HG03575 (cell line): ENCODE data around the gene UGT1A3.
"Not testable (repeated sequence)": the region's sequence is repeated elsewhere in the genome, so short reads cannot be mapped to it uniquely, and the experiment has no call there.

Experiments
- ATAC-seq: cut with Tn5 transposase; IDR thresholded peaks from one replicate; pipeline ENCODE4 v1.9.1; 2021; ENCODE audit not compliant: unreplicated experiment, insufficient number of reproducible peaks, low FRiP score; ENCODE audit errors: extremely low read depth

Gene UGT1A3

DNA sequence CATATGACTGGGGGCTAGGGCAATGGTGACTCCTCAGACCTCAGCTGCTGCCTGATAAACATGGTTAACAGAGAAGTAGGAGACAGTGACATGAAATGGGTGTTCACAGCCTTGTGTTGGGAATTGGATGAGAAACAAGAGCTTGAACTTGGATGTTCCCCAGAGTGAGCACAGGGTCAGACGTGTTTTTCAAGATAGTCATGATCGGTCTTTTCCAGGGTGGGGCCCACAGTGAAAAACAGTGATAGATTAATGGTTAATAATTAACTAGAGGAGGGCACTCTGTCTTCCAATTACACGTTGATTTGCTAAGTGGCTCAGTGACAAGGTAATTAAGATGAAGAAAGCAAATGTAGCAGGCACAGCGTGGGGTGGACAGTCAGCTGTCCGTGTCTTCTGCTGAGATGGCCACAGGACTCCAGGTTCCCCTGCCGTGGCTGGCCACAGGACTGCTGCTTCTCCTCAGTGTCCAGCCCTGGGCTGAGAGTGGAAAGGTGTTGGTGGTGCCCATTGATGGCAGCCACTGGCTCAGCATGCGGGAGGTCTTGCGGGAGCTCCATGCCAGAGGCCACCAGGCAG is at the start of gene UGT1A3:
Gene UGT1A3 (plus strand): TSS at position 320 of the 579 bp plus-strand sequence. CDS start 85 bp downstream, at position 405.
- no peak for ATAC-seq

GRCh38 chr2:233679196-233679595 is 49.6 kb upstream of the UGT1A3 start:
- no peak for ATAC-seq

DNA sequence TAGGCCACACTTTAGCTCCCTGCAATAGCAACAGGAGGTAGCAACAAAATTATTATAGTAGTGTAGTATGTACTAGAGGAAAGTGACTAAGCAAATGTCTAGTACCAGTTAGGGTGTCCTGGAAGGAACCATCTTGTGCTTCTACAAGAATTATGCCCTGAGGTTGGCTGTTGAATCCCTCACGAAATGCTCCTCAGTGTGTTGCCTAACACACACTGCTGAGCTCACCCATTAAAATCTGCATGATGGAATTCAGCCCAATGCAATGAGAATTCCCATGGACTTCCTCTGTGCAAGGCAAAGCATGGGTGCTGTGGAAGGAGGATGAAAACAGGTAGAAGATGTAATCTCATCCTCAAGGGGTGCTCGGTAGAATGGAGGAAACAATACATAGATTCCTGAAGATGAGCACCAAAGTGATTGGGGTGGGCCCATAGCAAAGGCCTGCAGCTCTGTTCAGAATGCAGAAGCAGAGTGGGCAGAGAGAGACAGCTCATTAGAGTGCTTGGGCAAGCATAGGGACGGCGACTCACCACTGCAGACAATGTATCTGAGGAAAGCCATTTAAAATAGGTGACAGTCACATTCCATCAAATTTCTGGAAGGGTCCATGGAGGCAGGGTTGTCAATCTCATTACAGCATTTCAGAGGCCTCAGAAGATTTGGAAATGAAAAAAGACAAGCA is 48.3 kb upstream of the UGT1A3 start:
- no peak for ATAC-seq

DNA sequence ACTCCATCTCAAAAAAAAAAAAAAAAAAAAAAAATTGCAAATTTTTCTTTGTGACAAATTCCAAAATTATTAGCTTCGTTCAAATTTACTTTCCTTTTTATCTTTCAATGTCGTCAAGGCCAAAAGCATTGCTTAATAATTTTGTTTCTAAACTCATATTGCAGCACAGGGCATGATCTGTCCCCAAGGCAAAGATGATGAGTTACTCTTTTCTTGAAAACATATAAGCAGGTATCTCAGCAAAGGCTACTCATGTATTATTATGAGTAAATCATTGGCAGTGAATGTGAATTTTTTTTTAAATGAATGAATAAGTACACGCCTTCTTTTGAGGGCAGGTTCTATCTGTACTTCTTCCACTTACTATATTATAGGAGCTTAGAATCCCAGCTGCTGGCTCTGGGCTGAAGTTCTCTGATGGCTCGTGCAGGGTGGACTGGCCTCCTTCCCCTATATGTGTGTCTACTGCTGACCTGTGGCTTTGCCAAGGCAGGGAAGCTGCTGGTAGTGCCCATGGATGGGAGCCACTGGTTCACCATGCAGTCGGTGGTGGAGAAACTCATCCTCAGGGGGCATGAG is 47.2 kb upstream of the UGT1A3 start, which contains the start of gene UGT1A7:
Gene UGT1A7 (plus strand): TSS at position 381 of the 579 bp plus-strand sequence. CDS start 37 bp downstream, at position 418.
- ATAC-seq: no peak

- no peak for ATAC-seq
Measured at GRCh38 chr2:233684640-233685039, 44.2 kb upstream of the UGT1A3 start.

DNA sequence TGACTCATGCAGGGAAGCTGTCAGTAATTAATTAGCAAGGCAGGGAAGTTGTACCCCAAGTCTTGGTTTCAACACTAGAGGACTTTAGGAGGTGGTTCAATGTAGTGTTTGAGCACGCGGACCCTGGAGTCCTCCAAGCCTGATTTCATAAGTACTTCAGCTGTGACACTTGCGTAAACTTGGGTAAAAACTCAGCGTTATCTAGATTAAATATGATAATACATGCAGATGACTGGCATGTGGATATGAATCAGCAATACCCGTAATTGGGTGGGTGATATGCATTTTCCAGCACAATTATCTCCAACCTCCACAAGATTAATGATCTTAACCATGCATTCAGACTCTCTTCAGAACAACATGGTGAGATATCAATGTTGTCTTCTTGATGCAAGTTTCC is 41.9 kb upstream of the UGT1A3 start:
- no peak for ATAC-seq

DNA sequence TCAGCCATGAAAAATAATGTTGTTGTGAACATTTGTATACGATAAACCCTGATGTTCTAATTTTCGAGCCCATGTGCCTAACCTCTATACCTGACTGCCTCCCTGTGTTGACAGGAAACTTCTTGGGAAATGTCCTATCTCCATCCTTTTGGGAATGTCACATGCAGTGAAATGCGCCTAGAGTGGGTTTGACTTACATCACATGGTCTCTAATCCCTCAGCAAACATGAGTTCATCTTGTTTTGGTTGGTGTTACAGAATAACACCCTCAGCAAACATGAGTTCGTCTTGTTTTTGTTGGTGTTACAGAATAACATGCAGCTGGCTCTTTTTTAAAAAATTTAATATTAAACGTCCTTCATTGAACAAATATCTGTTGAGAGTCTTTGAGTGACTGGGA is 40.5 kb upstream of the UGT1A3 start:
- ATAC-seq: no peak

DNA sequence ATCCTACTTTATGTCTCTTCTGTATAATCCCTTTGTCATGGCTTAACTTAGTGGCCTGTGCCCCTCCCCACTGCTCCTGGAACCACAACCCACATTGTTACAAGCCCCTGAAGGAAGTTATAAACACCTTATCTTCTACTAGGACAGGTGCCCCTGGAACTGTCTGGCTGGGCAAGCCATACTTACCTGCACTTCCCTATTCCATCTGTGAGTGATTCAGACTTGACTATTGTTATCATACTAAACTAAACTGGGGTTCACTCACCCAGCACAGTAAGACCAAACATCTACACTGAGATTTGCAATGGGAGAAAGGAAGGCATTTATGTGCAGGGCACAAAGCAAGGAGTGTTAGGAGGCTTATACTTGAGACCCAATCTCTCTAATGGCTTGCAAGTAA is 39.8 kb upstream of the UGT1A3 start:
- ATAC-seq: no peak

- no peak for ATAC-seq
Measured at GRCh38 chr2:233689501-233689900, 39.3 kb upstream of the UGT1A3 start.

GRCh38 chr2:233690444-233690843 is 38.4 kb upstream of the UGT1A3 start:
- ATAC-seq: no peak

DNA sequence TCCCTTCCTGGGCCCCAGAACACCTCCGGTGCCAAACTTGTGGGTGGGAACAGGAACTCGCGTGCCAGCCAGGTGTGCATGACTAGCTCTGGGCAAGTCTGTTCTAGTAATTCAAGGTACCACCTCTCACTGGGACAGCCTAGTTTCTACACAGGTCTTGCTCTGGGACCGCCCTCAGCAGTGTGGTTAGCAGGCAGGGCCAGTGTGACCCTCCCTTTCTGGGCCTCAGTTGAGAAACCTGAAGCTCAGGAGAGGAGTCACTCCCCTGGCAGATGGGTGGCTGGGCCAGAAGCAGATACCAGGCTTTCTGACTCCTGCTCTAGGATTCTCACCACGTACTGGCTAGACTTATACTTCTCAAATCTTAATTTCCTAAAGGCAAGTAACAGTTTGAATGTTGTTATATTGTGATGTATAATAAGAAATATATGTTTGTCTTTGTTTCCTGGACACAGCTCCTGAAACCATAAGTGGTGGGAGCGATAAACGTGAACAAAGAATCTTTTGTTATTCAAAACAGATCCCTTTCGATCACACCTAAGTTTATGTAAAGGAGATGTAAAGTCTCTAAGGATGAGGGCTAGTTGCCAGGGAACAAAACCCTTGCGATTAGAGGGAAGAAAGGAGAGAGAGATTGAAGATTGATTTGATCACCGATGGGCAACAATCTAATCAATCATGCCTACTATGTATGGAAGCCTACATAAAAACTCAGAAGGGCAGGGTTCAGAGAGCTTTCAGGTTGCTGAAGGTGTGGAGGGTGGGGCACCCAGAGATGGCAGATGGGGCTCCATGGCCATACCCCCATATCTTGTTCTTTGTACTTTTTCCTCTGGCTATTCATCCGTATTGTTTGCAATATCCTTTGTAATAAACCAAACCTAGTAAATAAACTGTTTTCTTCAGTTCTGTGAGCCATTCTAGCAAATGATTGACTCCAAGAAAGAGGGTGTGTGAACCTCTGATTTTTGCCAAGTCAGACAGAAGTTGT is 37.1 kb upstream of the UGT1A3 start:
- ATAC-seq: no peak

- ATAC-seq: no peak
Measured at GRCh38 chr2:233692648-233693047, 36.2 kb upstream of the UGT1A3 start, which contains the start of gene UGT1A6. TSS of gene UGT1A6 (plus strand) at chr2:233692890. CDS start at chr2:233693005, 115 bp downstream.

DNA sequence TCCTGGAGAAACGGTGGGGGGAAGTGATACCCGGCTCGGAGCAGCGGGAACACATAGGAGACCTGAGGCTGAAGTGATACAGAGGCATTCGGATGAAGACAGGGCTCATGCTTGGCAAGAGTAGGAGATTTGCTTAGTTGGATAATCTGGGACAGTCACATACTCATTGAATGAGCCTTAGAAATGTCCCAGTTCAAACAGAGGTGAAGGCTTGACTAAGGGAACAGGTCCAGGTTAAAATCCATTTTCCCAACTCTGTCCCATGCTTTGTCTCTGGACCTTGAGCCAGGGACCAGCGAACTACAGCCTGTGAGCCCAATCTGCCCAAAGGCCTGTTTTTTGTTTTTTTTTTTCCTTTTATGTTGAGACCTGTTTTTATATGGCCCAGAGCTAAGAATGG is 34.9 kb upstream of the UGT1A3 start:
- no peak for ATAC-seq

DNA sequence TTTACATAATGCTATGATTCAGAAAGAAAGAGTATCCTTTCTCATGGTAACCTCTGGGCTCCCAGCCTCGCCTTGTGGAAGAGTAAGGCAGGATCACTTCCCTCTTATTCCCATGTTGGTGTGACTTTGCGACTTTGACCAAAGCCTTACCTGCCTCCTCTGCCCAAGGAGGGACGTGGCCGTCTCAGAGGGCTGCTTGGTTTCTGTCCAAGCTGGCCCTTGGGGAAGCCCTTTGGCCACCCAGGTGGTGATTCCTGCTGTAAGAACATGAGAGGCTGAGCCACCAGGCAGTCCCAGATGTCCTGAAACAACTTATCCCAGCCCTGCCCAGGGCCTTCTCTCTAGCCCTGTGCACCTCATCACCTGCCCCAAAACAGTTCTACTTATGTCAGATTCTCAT is 30.1 kb upstream of the UGT1A3 start:
- no peak for ATAC-seq

GRCh38 chr2:233699424-233700027 is 29.3 kb upstream of the UGT1A3 start:
- ATAC-seq: no peak

DNA sequence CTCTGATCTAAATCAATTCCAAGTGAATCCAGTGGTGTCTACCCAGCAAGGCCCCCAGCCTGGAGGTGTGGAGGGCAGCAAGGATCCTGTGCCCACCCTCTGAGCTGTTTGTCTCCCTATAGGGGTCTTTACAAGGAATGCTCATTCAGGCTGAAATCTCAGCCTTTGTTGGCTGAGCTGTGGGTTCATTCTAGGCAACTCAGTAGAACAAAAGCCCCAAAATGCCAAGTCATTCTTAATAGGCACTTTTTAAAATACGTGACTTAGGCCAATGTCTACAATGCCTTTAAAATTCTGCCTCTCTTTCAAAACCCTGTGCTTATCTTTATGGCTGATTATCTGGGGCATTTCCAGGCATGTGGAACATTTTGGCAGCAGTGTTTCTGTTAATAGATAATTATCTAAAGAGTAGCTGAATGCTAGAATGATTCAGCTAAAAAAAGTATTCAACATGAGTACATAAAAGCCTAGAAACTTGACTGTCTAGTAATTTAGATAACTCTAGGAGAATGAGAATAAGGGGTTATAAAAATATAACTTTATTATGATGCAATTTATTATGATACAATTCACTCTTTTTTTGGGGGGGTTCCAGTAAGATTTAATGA is 28.7 kb upstream of the UGT1A3 start:
- ATAC-seq: no peak

GRCh38 chr2:233700842-233701241 is 28.0 kb upstream of the UGT1A3 start:
- ATAC-seq: not testable (repeated sequence)

- ATAC-seq: no peak
Measured at GRCh38 chr2:233702238-233702637, 26.6 kb upstream of the UGT1A3 start.
